Measurements from ENCODE around the gene TTC6. TPM values are rescaled to one million over a fixed set of nuclear protein-coding genes. Genes with fewer than 3 reads are reported as not detected.

Gene TTC6
- total RNA-seq, 2 donors from 2014 or later: not detected

DNA sequence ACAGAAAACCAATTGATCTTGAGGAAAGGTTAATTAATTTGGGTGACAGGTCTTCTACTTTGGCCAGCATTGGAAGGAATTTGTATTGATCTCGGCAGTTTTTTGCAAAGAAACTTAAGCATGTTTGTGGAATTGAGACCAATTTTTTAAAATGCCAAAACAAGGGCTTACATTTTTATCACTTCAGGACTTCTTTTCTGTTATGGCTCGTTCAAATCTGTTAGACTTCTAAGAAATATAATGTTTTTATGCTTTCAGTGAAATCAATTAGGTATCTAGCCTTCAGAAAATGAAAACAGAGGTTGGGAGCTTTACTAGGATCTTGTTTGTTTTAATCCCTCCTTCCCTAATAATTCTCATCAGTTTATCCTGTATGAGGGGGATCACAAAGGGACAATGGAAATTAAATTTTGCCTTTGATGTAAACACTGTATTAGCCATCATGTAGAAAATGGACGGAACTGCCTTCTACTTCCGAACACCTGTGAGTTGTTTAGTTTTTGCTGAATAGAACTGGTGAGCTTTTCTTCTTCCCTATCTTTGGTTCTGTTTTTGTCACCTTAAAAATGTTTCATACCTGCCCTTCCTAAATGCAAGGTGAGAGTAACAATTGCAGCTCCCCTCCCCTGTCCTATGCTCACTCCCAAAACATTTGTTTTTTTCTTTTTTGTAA, 8.2 kb upstream of the TTC6 start:
- H3K9me3 ChIP-seq: no peaks in the 10 kb centered on the region
- H3K36me3 ChIP-seq (replicated peaks in 1 of 2; ENCODE audit: insufficient read depth in 1 of 2, low read depth in 2 of 2): no peaks in the 10 kb centered on the region
- WGBS, 2 donors: 33 to 36% methylated on average over 4 of the region's 4 CpGs
- no peak for ATAC-seq
- intact Hi-C loops (cut with DNase I): no loop called here
- H3K4me1 ChIP-seq: peaks cover 36% of the 10 kb centered on the region
- H3K27ac ChIP-seq: no peak overlapping the region
- no peak overlapping the region for H3K4me3 ChIP-seq
- DNase-seq: no peak
- peaks cover 6 to 54% of the 10 kb centered on the region in 2 donors for H3K27me3 ChIP-seq
- TF ChIP-seq, protein P1, sequence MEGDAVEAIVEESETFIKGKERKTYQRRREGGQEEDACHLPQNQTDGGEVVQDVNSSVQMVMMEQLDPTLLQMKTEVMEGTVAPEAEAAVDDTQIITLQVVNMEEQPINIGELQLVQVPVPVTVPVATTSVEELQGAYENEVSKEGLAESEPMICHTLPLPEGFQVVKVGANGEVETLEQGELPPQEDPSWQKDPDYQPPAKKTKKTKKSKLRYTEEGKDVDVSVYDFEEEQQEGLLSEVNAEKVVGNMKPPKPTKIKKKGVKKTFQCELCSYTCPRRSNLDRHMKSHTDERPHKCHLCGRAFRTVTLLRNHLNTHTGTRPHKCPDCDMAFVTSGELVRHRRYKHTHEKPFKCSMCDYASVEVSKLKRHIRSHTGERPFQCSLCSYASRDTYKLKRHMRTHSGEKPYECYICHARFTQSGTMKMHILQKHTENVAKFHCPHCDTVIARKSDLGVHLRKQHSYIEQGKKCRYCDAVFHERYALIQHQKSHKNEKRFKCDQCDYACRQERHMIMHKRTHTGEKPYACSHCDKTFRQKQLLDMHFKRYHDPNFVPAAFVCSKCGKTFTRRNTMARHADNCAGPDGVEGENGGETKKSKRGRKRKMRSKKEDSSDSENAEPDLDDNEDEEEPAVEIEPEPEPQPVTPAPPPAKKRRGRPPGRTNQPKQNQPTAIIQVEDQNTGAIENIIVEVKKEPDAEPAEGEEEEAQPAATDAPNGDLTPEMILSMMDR (IDR thresholded peaks at IDR 0.05): no peak
- TF ChIP-seq POLR2A (IDR thresholded peaks at IDR 0.05): no peak

DNA sequence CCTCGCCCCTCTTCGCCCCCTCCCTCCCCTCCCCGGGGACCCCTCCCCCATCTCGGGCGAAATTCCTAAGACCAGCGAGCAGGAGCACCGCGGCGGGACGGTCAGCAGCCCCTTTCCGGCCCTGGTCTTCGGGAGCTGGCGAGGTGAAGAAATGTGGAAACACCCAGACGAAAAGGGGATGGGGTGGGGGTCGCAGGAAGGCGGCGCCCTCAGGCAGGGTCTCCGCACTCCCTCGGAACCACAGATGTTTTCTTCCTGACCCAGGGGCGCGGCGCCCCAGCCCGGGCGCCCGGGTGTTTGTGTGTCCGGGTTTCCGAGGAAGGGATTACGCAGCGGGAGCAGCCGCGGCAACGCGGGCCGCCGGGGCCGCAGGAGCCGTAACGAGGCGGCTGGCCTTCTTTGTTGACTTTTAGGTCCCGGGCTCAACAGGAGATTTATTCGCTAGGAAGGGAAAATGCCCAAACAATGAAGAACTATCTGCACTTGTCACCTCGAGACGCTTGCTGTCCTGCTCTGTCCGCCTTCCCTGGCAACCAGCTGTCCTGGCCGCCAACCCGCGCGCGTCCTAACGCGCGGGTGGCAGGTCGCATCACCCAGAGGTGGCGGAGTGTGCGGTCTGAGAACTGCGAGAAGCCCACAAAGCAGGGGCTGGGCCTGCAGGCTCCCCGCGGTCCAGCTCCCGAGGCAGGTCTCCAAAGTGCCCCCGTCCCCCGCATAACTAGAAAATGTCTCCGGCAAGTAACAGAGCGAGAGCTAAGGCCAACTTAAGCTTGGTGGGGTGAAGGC, 7.4 kb upstream of the TTC6 start:
- Histone ChIP-seq H3K9me3 (no peaks in the 10 kb centered on the region), H3K36me3 (replicated peaks in 1 of 2; ENCODE audit: insufficient read depth in 1 of 2, low read depth in 2 of 2) (no peaks in the 10 kb centered on the region), H3K27me3 (peaks cover 11 to 58% of the 10 kb centered on the region in 2 donors), H3K4me1 (peaks cover 36% of the 10 kb centered on the region), H3K4me3 (no peak overlapping the region), H3K27ac (no peak overlapping the region)
- ATAC-seq (no peak), DNase-seq (no peak)
- WGBS, 2 donors: 18 to 21% methylated on average over 12 to 62 of the region's 63 CpGs
- no peak for TF ChIP-seq POLR2A (IDR thresholded peaks at IDR 0.05)
- TF ChIP-seq, protein P1 (IDR thresholded peaks at IDR 0.05): no peak
- intact Hi-C loops (cut with DNase I): no loop called here

DNA sequence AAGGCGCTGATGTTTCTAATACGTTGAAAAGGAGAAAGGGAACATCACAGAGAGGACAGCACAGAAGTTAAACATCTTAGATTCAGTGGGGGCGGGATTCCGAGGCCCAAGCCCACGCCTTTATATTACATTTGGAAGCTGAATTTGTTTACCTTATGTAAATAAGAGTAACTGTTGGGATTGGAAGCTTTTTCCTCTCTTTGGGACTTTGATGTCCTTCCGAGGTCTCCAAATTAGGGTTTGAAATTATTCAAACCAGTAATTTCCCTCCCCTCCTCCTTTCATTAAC, 6.8 kb upstream of the TTC6 start:
- no peak overlapping the region for H3K27ac ChIP-seq

DNA sequence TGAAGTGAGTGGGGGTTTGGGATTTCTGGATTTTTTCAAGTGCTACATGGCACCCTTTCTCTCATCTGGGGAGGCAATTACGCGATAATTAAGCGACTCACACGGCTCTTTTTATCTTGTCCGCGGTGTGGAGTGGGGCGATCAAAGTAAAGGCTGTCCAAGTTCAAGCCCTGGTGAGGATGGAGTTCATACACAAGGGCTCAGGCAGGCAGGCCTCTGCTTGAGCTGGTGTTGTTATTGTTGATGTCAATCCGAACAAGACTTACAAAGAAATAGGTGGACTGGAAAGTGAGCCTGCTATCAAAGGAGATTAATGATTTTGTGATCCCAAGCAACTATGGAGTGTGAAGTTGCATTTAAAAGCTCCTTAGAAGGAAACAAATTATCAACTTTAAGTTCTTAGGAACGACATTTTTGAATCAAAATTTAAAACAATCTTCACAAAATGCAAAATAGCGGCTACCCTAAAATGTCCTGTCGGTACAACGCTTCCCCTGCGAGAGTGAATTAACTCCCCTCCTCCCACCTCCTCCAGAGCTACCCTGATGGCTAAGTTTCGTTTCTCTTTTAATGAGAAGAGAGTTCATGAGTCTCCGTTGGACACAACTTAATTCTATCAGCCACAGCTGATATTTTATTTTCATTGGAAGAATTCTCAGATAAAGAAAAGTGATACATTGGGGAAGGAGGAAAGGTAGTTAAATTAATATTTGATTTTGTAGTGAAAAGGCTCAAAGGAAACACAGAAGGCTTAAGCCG, 6.3 kb upstream of the TTC6 start:
- intact Hi-C loops (cut with DNase I): no loop called here
- 53 to 63% methylated on average over 16 of the region's 16 CpGs for WGBS, 2 donors
- DNase-seq (no peak), ATAC-seq (no peak)
- H3K9me3 ChIP-seq: no peaks in the 10 kb centered on the region
- peaks cover 11 to 48% of the 10 kb centered on the region in 2 donors for H3K27me3 ChIP-seq
- peaks cover 29% of the 10 kb centered on the region for H3K4me1 ChIP-seq
- no peak overlapping the region for H3K4me3 ChIP-seq
- H3K27ac ChIP-seq: no peak overlapping the region
- no peak for TF ChIP-seq POLR2A (IDR thresholded peaks at IDR 0.05)
- TF ChIP-seq, protein P1 (IDR thresholded peaks at IDR 0.05): no peak
- H3K36me3 ChIP-seq (replicated peaks in 1 of 2; ENCODE audit: insufficient read depth in 1 of 2, low read depth in 2 of 2): no peaks in the 10 kb centered on the region

More for the DNA sequence above, 6.8 kb upstream of the TTC6 start:
- Histone ChIP-seq H3K27me3 (peaks cover 11 to 53% of the 10 kb centered on the region in 2 donors), H3K4me1 (peaks cover 32% of the 10 kb centered on the region), H3K4me3 (no peak overlapping the region), H3K36me3 (replicated peaks in 1 of 2; ENCODE audit: insufficient read depth in 1 of 2, low read depth in 2 of 2) (no peaks in the 10 kb centered on the region), H3K9me3 (no peaks in the 10 kb centered on the region)
- ATAC-seq (no peak), DNase-seq (no peak)
- 47 to 58% methylated on average over 6 of the region's 6 CpGs for WGBS, 2 donors
- no peak for TF ChIP-seq POLR2A (IDR thresholded peaks at IDR 0.05)
- TF ChIP-seq, protein P1 (IDR thresholded peaks at IDR 0.05): no peak
- intact Hi-C loops (cut with DNase I): no loop called here
